Measurements from ENCODE around the gene SCUBE1.

The SCUBE1 gene

DNA sequence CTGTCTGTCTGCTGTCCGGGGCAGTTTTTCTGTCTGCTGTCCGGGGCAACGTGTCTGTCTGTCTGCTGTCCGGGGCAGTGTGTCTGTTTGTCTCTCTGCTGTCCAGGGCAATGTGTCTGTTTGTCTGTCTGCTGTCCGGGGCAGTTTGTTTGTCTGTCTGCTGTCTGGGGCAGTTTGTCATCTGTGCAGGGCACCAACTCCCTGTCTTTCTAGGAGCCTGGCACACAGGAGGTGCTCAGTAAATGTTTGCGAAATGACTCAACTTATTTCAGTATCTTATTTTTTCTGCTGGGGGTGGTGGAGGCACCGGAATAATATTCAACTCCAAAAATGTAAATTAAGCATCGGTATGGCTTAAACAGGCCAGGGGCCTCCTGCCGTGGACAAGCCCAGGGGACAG, 144.2 kb downstream of the SCUBE1 start:
- H3K27ac ChIP-seq, result no peak overlapping the region
- H3K36me3 ChIP-seq, result no peaks in the 10 kb centered on the region
- H3K4me1 ChIP-seq, result peaks cover 5 to 14% (median 12%) of the 10 kb centered on the region in 10 experiments; a peak in 16 of 20 replicates
- no peak for TF ChIP-seq Cebpa-rat (IDR thresholded peaks at IDR 0.05)
- H3K9ac ChIP-seq, result no peak overlapping the region
- H3K27me3 ChIP-seq, result no peaks in the 10 kb centered on the region
- H3K9me3 ChIP-seq (replicated peaks in 1 of 11), result no peaks in the 10 kb centered on the region
- no peak overlapping the region for H3K4me2 ChIP-seq
- no peaks in the 10 kb centered on the region for H4K20me1 ChIP-seq
- no peak overlapping the region for H3K4me3 ChIP-seq

- H3K9me3 ChIP-seq (replicated peaks in 1 of 11), result no peaks in the 10 kb centered on the region
- no peak overlapping the region for H3K27ac ChIP-seq
- H3K4me3 ChIP-seq, result no peak overlapping the region
- no peak for TF ChIP-seq Cebpa-rat (IDR thresholded peaks at IDR 0.05)
- H3K4me2 ChIP-seq, result no peak overlapping the region
- no peaks in the 10 kb centered on the region for H3K27me3 ChIP-seq
- no peak overlapping the region for H3K9ac ChIP-seq
- H4K20me1 ChIP-seq, result no peaks in the 10 kb centered on the region
- no peaks in the 10 kb centered on the region for H3K36me3 ChIP-seq
- H3K4me1 ChIP-seq, result peaks cover 5 to 14% (median 12%) of the 10 kb centered on the region in 10 experiments; a peak in 16 of 20 replicates
Observed at GRCh38 chr22:43198126-43198525, 145.0 kb downstream of the SCUBE1 start.

- no peak for TF ChIP-seq Cebpa-rat (IDR thresholded peaks at IDR 0.05)
- Histone ChIP-seq H3K27me3 (no peaks in the 10 kb centered on the region), H3K27ac (no peak overlapping the region), H3K4me1 (peaks cover 5 to 14% (median 12%) of the 10 kb centered on the region in 10 experiments; a peak in 16 of 20 replicates), H3K4me2 (peak overlapping the region in 9 of 11 experiments; percentile 15 to 41 (median 31); a peak in 14 of 22 replicates), H3K36me3 (no peaks in the 10 kb centered on the region), H3K9ac (no peak overlapping the region), H4K20me1 (no peaks in the 10 kb centered on the region), H3K9me3 (replicated peaks in 1 of 11) (no peaks in the 10 kb centered on the region), H3K4me3 (no peak overlapping the region)
Observed at GRCh38 chr22:43197271-43197941, 145.8 kb downstream of the SCUBE1 start.

DNA sequence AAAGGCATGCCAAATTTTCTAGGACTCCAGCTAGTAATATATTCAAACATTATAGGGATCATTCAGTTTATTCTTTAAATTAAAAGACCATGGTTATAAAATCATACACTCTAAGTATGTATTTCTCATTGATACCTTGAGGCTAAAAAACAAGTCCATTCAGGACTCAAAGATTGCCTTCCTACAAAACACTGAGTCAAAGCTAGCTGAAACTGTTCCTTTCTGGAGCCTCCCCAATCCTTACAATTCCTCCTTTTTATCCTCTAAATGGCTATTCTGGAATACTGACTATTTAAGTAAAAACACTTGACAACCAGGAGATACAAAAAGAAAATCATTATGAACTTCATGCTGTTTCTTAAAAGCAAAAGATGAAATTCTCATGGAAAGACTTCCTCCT, 151.3 kb downstream of the SCUBE1 start:
- H3K27me3 ChIP-seq, result no peaks in the 10 kb centered on the region
- no peak for TF ChIP-seq Cebpa-rat (IDR thresholded peaks at IDR 0.05)

DNA sequence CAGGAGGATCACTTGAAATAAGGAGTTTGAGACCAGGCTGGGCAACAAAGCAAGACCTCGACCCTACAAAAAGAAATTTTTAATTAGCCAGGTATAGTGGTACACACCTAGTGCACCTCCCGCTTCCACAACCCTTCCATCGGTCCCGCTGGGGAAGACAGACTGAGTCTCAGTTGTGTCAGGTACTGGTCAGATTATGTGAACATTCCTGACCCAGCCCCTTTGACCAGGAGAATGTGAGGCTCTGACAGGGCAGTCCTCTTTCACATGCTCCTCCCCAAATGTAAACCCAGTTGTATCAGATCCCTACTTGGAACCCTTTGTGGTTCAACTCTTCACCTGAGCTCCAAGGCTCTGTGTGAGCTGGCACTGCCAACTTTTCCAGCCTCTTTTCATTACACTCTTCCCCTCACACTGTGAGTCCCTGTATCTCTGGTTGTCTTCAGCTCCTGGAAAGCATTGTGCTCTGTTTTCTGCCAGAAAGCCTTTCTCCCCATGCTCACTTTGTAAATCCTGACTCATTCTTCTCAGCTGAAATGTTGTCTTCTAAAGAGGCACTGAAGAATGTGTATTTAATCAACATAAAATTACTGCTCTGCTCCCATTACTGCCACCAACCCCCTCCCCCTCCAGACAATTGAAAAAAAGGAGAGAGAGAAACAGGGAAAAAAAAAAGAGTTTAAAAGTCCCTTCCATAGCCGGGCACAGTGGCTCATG, 154.2 kb downstream of the SCUBE1 start:
- Histone ChIP-seq H3K36me3 (peaks cover 0 to 12% (median 5%) of the 10 kb centered on the region in 11 experiments; a peak in 10 of 22 replicates), H3K27ac (no peak overlapping the region), H4K20me1 (peaks cover 0 to 22% (median 17%) of the 10 kb centered on the region in 11 experiments; a peak in 15 of 22 replicates), H3K9me3 (replicated peaks in 1 of 11) (peaks cover 6 to 13% (median 10%) of the 10 kb centered on the region in 11 experiments; a peak in 18 of 22 replicates), H3K4me2 (no peak overlapping the region), H3K27me3 (no peaks in the 10 kb centered on the region), H3K4me3 (no peak overlapping the region), H3K4me1 (peaks cover 20 to 28% (median 27%) of the 10 kb centered on the region in 10 experiments), H3K9ac (no peak overlapping the region)
- TF ChIP-seq Cebpa-rat (IDR thresholded peaks at IDR 0.05), result no peak

More for the DNA sequence above, 151.3 kb downstream of the SCUBE1 start:
- Histone ChIP-seq H3K4me3 (no peak overlapping the region), H3K9ac (no peak overlapping the region), H3K36me3 (no peaks in the 10 kb centered on the region; a peak in 1 of 22 replicates), H3K4me2 (no peak overlapping the region), H3K4me1 (peaks cover 3 to 10% (median 8%) of the 10 kb centered on the region in 10 experiments; a peak in 18 of 20 replicates), H3K27ac (no peak overlapping the region), H3K9me3 (replicated peaks in 1 of 11) (peaks cover 6 to 13% (median 10%) of the 10 kb centered on the region in 11 experiments; a peak in 18 of 22 replicates), H4K20me1 (no peaks in the 10 kb centered on the region)

GRCh38 chr22:43187171-43188099, 155.7 kb downstream of the SCUBE1 start:
- no peaks in the 10 kb centered on the region for H3K27me3 ChIP-seq
- H4K20me1 ChIP-seq, result peaks cover 0 to 38% (median 32%) of the 10 kb centered on the region in 11 experiments; a peak in 16 of 22 replicates
- H3K9ac ChIP-seq, result peak overlapping the region; percentile 59 to 86 (median 73); a peak in 21 of 22 replicates
- peak overlapping the region; percentile 61 to 89 (median 75) for H3K4me2 ChIP-seq
- H3K4me3 ChIP-seq, result peak overlapping the region; percentile 47 to 96 (median 62); a peak in 18 of 20 replicates
- TF ChIP-seq Cebpa-rat (IDR thresholded peaks at IDR 0.05), result no peak
- H3K4me1 ChIP-seq, result peaks cover 28 to 38% (median 35%) of the 10 kb centered on the region in 10 experiments
- peaks cover 8 to 27% (median 13%) of the 10 kb centered on the region in 11 experiments; a peak in 19 of 22 replicates for H3K36me3 ChIP-seq
- peak overlapping the region; percentile 67 to 90 (median 81) for H3K27ac ChIP-seq
- H3K9me3 ChIP-seq (replicated peaks in 1 of 11), result peaks cover 6 to 13% (median 10%) of the 10 kb centered on the region in 11 experiments; a peak in 18 of 22 replicates

- Histone ChIP-seq H3K9ac (peak within 1 kb of the TSS; percentile 83 to 98 (median 92)), H3K36me3 (peaks cover 16 to 36% (median 22%) of the 10 kb centered on the region in 11 experiments; a peak in 21 of 22 replicates), H3K4me2 (peak within 1 kb of the TSS; percentile 84 to 99 (median 94)), H3K4me3 (peak within 1 kb of the TSS; percentile 71 to 96 (median 86)), H4K20me1 (peaks cover 0 to 47% (median 41%) of the 10 kb centered on the region in 11 experiments; a peak in 18 of 22 replicates), H3K4me1 (peaks cover 28 to 38% (median 35%) of the 10 kb centered on the region in 10 experiments), H3K27ac (peak within 1 kb of the TSS; percentile 72 to 97 (median 90)), H3K9me3 (replicated peaks in 1 of 11) (peaks cover 6 to 13% (median 10%) of the 10 kb centered on the region in 11 experiments; a peak in 18 of 22 replicates), H3K27me3 (no peaks in the 10 kb centered on the region)
- no peak for TF ChIP-seq Cebpa-rat (IDR thresholded peaks at IDR 0.05)
Observed at GRCh38 chr22:43186272-43187170, 156.7 kb downstream of the SCUBE1 start, which contains the start of gene TTLL12. Gene TTLL12 (minus strand): TSS chr22:43187134. CDS start chr22:43187069, 65 bp downstream.

Data from BLaER1 treated with 17β-estradiol and CSF1 and Interleukin-3, amounts not matched to agents 10 nM and 100 nM (cell line).